Measurements from ENCODE around the gene CNMD. TPM values are rescaled to one million over a fixed set of nuclear protein-coding genes. Genes with fewer than 3 reads are reported as not detected.

The CNMD gene
- total and polyA plus RNA-seq, 2 of the 8 experiments (the other 6 are each of a cell fraction or from before 2014, with no cell fraction given), result 87.4 to 113 TPM

DNA sequence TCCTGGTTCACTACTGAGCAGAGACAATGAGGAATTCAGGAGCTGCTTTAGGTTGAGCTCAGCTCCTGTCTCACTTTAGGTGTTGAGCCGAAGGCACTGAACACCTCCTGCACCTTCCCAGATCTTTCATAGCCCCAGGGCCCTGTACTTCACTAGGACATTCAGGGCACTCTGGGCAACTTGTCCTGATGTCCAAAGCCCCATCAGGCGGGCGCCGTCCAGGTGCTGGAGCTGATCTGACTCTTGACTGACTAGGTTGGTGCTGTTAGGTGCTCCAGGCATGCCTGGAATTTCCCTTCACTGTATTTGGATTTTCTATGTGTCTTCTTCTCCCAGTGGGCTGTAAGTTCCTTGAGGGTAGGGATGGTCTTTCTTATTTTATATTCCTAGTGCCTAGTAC lies 48.4 kb upstream of the CNMD start:
- POLR2A ChIA-PET (ENCODE audit: partially characterized antibody), result no interaction called here
- 0 out of 2 replicates have a peak, but pooled peaks have one; percentile 29 for TF ChIP-seq TEAD4 (IDR thresholded peaks at IDR 0.05; ENCODE audit: low read depth, low read length)
- TF ChIP-seq, protein P1, sequence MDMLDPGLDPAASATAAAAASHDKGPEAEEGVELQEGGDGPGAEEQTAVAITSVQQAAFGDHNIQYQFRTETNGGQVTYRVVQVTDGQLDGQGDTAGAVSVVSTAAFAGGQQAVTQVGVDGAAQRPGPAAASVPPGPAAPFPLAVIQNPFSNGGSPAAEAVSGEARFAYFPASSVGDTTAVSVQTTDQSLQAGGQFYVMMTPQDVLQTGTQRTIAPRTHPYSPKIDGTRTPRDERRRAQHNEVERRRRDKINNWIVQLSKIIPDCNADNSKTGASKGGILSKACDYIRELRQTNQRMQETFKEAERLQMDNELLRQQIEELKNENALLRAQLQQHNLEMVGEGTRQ (IDR thresholded peaks at IDR 0.05; ENCODE audit: low read length), result no peak
- H3K79me2 ChIP-seq (ENCODE audit: control insufficient read depth in 1 of 2, insufficient read depth in 2 of 2, low read length in 2 of 2), result no peaks in the 10 kb centered on the region
- peaks cover 0 to 4% (median 0%) of the 10 kb centered on the region in 4 experiments; a peak in 1 of 7 replicates for H3K4me1 ChIP-seq (replicated peaks in 1 of 4; ENCODE audit: control insufficient read depth in 3 of 4, insufficient read depth in 4 of 4, low read length in 3 of 4)
- no peak overlapping the region for H2BK12ac ChIP-seq (ENCODE audit: low read depth, low read length)
- no peak overlapping the region for H3K9ac ChIP-seq (replicated peaks in 1 of 4; ENCODE audit: extremely low read depth in 1 of 4, low read depth in 3 of 4, low read length in 3 of 4)
- no peak overlapping the region for H3K14ac ChIP-seq (ENCODE audit: insufficient read length)
- CTCF ChIA-PET (ENCODE audit: partially characterized antibody), result interaction anchor here (1.4 to 1.5 kb wide), 2 partner anchors 49 to 123 kb away, joined by 6 read pairs; no protein-coding TSS in a partner anchor
- no peak overlapping the region for H3K56ac ChIP-seq (replicated peaks; ENCODE audit: insufficient read length, low read depth, low read length)
- DNase-seq (ENCODE audit: low read depth in 1 of 2, low spot score in 2 of 2) (no peak), FAIRE-seq (no peak)
- H3K4me3 ChIP-seq (ENCODE audit: extremely low read depth in 1 of 4, insufficient read depth in 2 of 4, low read depth in 3 of 4, low read length in 4 of 4), result no peak overlapping the region
- H3K79me1 ChIP-seq (ENCODE audit: low read depth, low read length), result no peaks in the 10 kb centered on the region
- no peak overlapping the region for H3K23ac ChIP-seq (ENCODE audit: insufficient read length)
- H3K4me2 ChIP-seq (ENCODE audit: insufficient read depth in 1 of 2, low read depth in 2 of 2, low read length in 2 of 2), result no peak overlapping the region
- no peak overlapping the region for H3K27ac ChIP-seq (ENCODE audit: low read depth, low read length)
- H4K8ac ChIP-seq (ENCODE audit: extremely low read depth, insufficient read depth, low read length), result no peak overlapping the region
- WGBS, 2 experiments (ENCODE audit: extremely low coverage in 1 of 2, insufficient coverage in 1 of 2, insufficient read length in 1 of 2, insufficient replicate concordance in 2 of 2, low coverage in 1 of 2, low lambda C conversion rate in 2 of 2, missing lambda C conversion rate in 1 of 2), result 46% methylated on average over 4 of the region's 4 CpGs; no CpG with 5 or more reads in 1 of the 2 experiments
- H3K27me3 ChIP-seq (replicated peaks in 1 of 4; ENCODE audit: control insufficient read depth in 3 of 4, extremely low read depth in 1 of 4, insufficient read depth in 3 of 4, low read length in 3 of 4), result no peaks in the 10 kb centered on the region
- no peak overlapping the region for H4K5ac ChIP-seq (ENCODE audit: insufficient read length, low read depth, low read length)
- no peak overlapping the region for H3K4ac ChIP-seq (replicated peaks; ENCODE audit: insufficient read length, low read depth, low read length)
- no peak overlapping the region for H4K91ac ChIP-seq (replicated peaks; ENCODE audit: insufficient read length, low read length)
- no peaks in the 10 kb centered on the region for H4K20me1 ChIP-seq (replicated peaks in 1 of 2; ENCODE audit: control insufficient read depth in 1 of 2, insufficient read depth in 2 of 2, low read length in 2 of 2)
- H2AK5ac ChIP-seq (ENCODE audit: low read depth, low read length), result no peak overlapping the region
- no peaks in the 10 kb centered on the region for H3K23me2 ChIP-seq (ENCODE audit: low read depth, low read length)
- H2BK15ac ChIP-seq (ENCODE audit: low read length), result no peak overlapping the region
- H3K18ac ChIP-seq (ENCODE audit: extremely low read depth, low read length), result no peak overlapping the region; the same call in 1 of the 2 replicates
- H3K9me3 ChIP-seq (ENCODE audit: insufficient read depth in 2 of 2, low read depth in 1 of 2, low read length in 1 of 2), result no peaks in the 10 kb centered on the region
- peak overlapping the region; percentile 94; the same call in 1 of the 2 replicates for H2AFZ ChIP-seq (ENCODE audit: low read length)
- no peak overlapping the region for H2BK5ac ChIP-seq (ENCODE audit: low read depth, low read length)
- peak overlapping the region; percentile 2 for H2BK120ac ChIP-seq (replicated peaks; ENCODE audit: low read depth, low read length)
- no peaks in the 10 kb centered on the region for H3K36me3 ChIP-seq (ENCODE audit: control insufficient read depth in 2 of 4, insufficient read depth in 4 of 4, low read length in 3 of 4)
- no peak overlapping the region for H2BK20ac ChIP-seq (ENCODE audit: low read length)

All from H1 (cell line).